HepG2 (cell line): ENCODE data around the gene UNC13D. TPM values are rescaled to one million over a fixed set of nuclear protein-coding genes. Genes with fewer than 3 reads are reported as not detected.
A peak's percentile ranks its signal among the peaks of the same experiment; 100 is the strongest.

Source experiments
- BCL6 ChIP-seq: IDR thresholded peaks from 2 replicates; pipeline ENCODE4 v1.6.1; 2016; ENCODE audit warnings: missing genetic modification reagents, missing compliant biosample characterization
- ESRRA ChIP-seq: sonication (generic); formaldehyde crosslinking; IDR thresholded peaks from 2 replicates; pipeline ENCODE4 v1.5.1; 2020; ENCODE audit warnings: mild to moderate bottlenecking, low read depth, missing genetic modification reagents
- JDP2 ChIP-seq: sonication (generic); formaldehyde crosslinking; IDR thresholded peaks from 2 replicates; pipeline ENCODE4 v1.8.1; 2022; ENCODE audit warnings: missing genetic modification reagents, borderline replicate concordance
- KLF6 ChIP-seq: IDR thresholded peaks from 2 replicates; pipeline ENCODE4 v1.8.0; 2016; ENCODE audit warnings: missing biosample characterization, missing genetic modification reagents
- SP4 ChIP-seq: sonication (generic); formaldehyde crosslinking; IDR thresholded peaks from 2 replicates; pipeline ENCODE4 v1.8.1; 2023; ENCODE audit warnings: mild to moderate bottlenecking, missing genetic modification reagents
- ZNF260 ChIP-seq: sonication (generic); formaldehyde crosslinking; IDR thresholded peaks from 2 replicates; pipeline ENCODE4 v1.4.0; 2020; ENCODE audit warnings: missing genetic modification reagents, low read depth, mild to moderate bottlenecking, borderline replicate concordance
- ZNF768 ChIP-seq: sonication (generic); formaldehyde crosslinking; IDR thresholded peaks from 2 replicates; pipeline ENCODE4 v1.4.0; 2020; ENCODE audit warnings: missing genetic modification reagents
- polyA plus RNA-seq, 8 experiments: library from polyadenylated mRNA; depleted of rRNA in 3 of 8; stranded (reverse) in 7 of 8; unstranded in 1 of 8; fragments of >200 nt; fragmentation: Illumina TruSeq in 4 of 8; extraction: Trizol in 4 of 8; gene quantifications; 2 replicates each; pipeline versions ENCODE4 v1.2.1 to v1.2.3, GENCODE V29; 2011 to 2016; ENCODE audit warnings: low read depth in 4 of 8, missing spikeins in 1 of 8, mixed read lengths in 1 of 8; ENCODE audit not compliant: insufficient read depth in 1 of 8
- total RNA-seq, 5 experiments: library from RNA; depleted of rRNA; stranded (reverse); fragments of >200 nt; fragmentation: Illumina TruSeq; extraction: Trizol; gene quantifications; 2 replicates each; pipeline ENCODE4 v1.2.3, GENCODE V29; 2016; ENCODE audit warnings: low read depth in 1 of 5
- TF ChIP-seq, protein P1 (sequence below), 2 experiments: sonication (generic) in 1 of 2; formaldehyde crosslinking in 1 of 2; IDR thresholded peaks; 2 replicates each; pipeline versions ENCODE4 v1.6.1 to v1.9.0; 2014 to 2022; ENCODE audit warnings: antibody characterized with exemption in 1 of 2, borderline replicate concordance in 1 of 2, inconsistent platforms in 1 of 2, low read depth in 1 of 2, missing genetic modification reagents in 1 of 2
- TF ChIP-seq, protein P2 (sequence below), 2 experiments: fragments of 450-650 bp in 1 of 2; sonication (generic) in 1 of 2; formaldehyde crosslinking in 1 of 2; IDR thresholded peaks; 2 replicates each; pipeline versions ENCODE4 v1.6.1 to v1.8.0; 2016 to 2022; ENCODE audit warnings: antibody characterized with exemption in 1 of 2, mild to moderate bottlenecking in 1 of 2, missing genetic modification reagents in 1 of 2
- TF ChIP-seq, protein P3 (sequence below): IDR thresholded peaks from 2 replicates; pipeline ENCODE4 v1.6.1; 2016; ENCODE audit warnings: mild to moderate bottlenecking, missing biosample characterization, missing genetic modification reagents

The UNC13D gene
- total and polyA plus RNA-seq, 2 of the 13 experiments (the other 11 are each of a cell fraction or from before 2014, with no cell fraction given): 29.7 to 42.7 TPM

DNA sequence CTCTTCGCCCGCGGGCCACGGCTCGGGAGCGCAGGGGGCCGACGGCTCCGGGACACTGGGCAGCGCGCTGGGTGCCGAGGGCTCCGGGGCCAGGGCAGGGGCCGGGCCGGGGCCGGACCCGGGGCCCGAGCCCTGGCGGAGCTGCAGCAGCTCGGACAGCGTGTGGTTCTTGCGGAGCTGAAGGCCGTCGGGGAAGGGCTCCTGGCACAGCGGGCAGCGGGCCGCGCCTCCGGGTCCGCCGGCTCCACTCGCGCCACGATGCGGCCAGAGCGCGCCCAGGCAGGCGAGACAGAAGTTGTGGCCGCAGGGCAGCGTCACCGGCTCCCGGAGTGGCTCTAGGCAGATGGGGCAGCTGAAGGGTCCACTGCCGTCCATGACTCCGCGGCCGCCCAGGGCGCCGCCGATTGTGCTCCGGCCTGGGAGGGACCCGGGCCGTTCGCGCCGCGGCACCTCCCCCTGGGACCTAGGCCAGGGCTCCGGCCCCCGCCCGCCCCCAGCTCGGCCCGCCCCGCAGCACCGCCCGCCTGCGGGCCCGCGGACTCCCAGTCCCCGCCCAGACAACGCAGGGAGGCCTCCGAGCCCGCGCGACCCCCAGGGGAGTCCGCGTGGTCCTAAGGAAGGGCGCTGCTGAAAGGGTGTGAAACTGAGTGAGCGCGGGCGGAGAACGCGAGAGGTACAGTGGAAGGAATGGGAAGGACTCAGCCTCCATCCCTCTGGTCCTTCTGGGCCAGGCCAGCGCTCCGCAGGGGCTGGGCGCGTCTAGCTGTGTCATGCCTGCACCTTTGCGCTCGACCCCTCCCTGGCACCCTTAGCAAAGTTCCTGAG is 34.2 kb upstream of the UNC13D start, which contains the start of gene TRIM47 (continued):
- TF ChIP-seq, protein P1, sequence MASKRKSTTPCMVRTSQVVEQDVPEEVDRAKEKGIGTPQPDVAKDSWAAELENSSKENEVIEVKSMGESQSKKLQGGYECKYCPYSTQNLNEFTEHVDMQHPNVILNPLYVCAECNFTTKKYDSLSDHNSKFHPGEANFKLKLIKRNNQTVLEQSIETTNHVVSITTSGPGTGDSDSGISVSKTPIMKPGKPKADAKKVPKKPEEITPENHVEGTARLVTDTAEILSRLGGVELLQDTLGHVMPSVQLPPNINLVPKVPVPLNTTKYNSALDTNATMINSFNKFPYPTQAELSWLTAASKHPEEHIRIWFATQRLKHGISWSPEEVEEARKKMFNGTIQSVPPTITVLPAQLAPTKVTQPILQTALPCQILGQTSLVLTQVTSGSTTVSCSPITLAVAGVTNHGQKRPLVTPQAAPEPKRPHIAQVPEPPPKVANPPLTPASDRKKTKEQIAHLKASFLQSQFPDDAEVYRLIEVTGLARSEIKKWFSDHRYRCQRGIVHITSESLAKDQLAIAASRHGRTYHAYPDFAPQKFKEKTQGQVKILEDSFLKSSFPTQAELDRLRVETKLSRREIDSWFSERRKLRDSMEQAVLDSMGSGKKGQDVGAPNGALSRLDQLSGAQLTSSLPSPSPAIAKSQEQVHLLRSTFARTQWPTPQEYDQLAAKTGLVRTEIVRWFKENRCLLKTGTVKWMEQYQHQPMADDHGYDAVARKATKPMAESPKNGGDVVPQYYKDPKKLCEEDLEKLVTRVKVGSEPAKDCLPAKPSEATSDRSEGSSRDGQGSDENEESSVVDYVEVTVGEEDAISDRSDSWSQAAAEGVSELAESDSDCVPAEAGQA (IDR thresholded peaks at IDR 0.05; ENCODE audit: low read depth): no peak
- TF ChIP-seq, protein P1 (CRISPR knock-in tag; IDR thresholded peaks at IDR 0.05; ENCODE audit: borderline replicate concordance): peak; percentile 7; the same call in 1 of the 2 replicates
- TF ChIP-seq BCL6 (CRISPR knock-in tag): peak; percentile 25; the same call in 1 of the 2 replicates
- peak; percentile 6; the same call in 1 of the 2 replicates for TF ChIP-seq ZNF768
- TF ChIP-seq, protein P2, sequence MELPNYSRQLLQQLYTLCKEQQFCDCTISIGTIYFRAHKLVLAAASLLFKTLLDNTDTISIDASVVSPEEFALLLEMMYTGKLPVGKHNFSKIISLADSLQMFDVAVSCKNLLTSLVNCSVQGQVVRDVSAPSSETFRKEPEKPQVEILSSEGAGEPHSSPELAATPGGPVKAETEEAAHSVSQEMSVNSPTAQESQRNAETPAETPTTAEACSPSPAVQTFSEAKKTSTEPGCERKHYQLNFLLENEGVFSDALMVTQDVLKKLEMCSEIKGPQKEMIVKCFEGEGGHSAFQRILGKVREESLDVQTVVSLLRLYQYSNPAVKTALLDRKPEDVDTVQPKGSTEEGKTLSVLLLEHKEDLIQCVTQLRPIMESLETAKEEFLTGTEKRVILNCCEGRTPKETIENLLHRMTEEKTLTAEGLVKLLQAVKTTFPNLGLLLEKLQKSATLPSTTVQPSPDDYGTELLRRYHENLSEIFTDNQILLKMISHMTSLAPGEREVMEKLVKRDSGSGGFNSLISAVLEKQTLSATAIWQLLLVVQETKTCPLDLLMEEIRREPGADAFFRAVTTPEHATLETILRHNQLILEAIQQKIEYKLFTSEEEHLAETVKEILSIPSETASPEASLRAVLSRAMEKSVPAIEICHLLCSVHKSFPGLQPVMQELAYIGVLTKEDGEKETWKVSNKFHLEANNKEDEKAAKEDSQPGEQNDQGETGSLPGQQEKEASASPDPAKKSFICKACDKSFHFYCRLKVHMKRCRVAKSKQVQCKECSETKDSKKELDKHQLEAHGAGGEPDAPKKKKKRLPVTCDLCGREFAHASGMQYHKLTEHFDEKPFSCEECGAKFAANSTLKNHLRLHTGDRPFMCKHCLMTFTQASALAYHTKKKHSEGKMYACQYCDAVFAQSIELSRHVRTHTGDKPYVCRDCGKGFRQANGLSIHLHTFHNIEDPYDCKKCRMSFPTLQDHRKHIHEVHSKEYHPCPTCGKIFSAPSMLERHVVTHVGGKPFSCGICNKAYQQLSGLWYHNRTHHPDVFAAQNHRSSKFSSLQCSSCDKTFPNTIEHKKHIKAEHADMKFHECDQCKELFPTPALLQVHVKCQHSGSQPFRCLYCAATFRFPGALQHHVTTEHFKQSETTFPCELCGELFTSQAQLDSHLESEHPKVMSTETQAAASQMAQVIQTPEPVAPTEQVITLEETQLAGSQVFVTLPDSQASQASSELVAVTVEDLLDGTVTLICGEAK (IDR thresholded peaks at IDR 0.05): no peak
- TF ChIP-seq, protein P2 (CRISPR knock-in tag; IDR thresholded peaks at IDR 0.05): no peak
- TF ChIP-seq SP4 (CRISPR knock-in tag): peak; percentile 54
- no peak for TF ChIP-seq ESRRA (CRISPR knock-in tag)
- TF ChIP-seq JDP2 (CRISPR knock-in tag): no peak
- no peak for TF ChIP-seq ZNF260 (CRISPR knock-in tag)
- TF ChIP-seq KLF6 (CRISPR knock-in tag): peak; percentile 68; the same call in 1 of the 2 replicates
- TF ChIP-seq, protein P3, sequence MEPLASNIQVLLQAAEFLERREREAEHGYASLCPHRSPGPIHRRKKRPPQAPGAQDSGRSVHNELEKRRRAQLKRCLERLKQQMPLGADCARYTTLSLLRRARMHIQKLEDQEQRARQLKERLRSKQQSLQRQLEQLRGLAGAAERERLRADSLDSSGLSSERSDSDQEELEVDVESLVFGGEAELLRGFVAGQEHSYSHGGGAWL (CRISPR knock-in tag): peak; percentile 70
